HepG2 (cell line): ENCODE data around the gene SPIRE1. TPM values are rescaled to one million over a fixed set of nuclear protein-coding genes. Genes with fewer than 3 reads are reported as not detected.

Source experiments
- ATAC-seq: fragments of 200-7000 bp; cut with Tn5 transposase; 3 replicates; pipeline ENCODE4 v1.9.1; 2020; ENCODE audit warnings: mild to moderate bottlenecking, moderate library complexity
- BruUV-seq: library from RNA; stranded (reverse); fragments of 400-500 nt; replicated peaks from 2 replicates; lab custom pipeline; 2021; lab: Mats Ljungman, UMichigan
- CTCF ChIA-PET: fragments of 300-600 bp; formaldehyde crosslinking; extraction: SDS; loops from one replicate; lab custom pipeline; 2021; ENCODE audit warnings: low total read pairs, inconsistent platforms, low intra/inter-chr PET ratio; lab: Yijun Ruan, JAX
- POLR2A ChIA-PET: fragments of 350-600 bp; sonication (Branson Sonifier 250); formaldehyde crosslinking; loops from one replicate; lab custom pipeline; 2020; ENCODE audit warnings: antibody characterized with exemption, inconsistent platforms; lab: Yijun Ruan, JAX
- DNase-seq: peaks from one replicate; pipeline ENCODE4 v3.0.0-alpha.2; 2015; ENCODE audit warnings: low spot score
- FAIRE-seq: peaks from 3 replicates; lab custom pipeline; 2011; peaks lifted over from hg19 to GRCh38; lab: Jason Lieb, UNC
- H2AFZ ChIP-seq: one replicate; pipeline ENCODE4 v1.6.1; 2011; ENCODE audit warnings: low read length, inconsistent platforms
- H3K27ac ChIP-seq: fragments of 300-600 bp; 3 replicates; pipeline ENCODE4 v1.8.0; 2011; ENCODE audit warnings: mixed run types, mild to moderate bottlenecking, mixed read lengths, low read length, inconsistent platforms; ENCODE audit not compliant: insufficient read depth; ENCODE audit errors: extremely low read length
- H3K27me3 ChIP-seq, 2 experiments: fragments of 200-600 bp in 1 of 2; 2 replicates in 1 of 2; 3 replicates in 1 of 2; pipeline versions ENCODE4 v1.6.0 to v1.8.0; 2011; ENCODE audit warnings: low read length in 2 of 2, mild to moderate bottlenecking in 2 of 2, moderate library complexity in 2 of 2, inconsistent platforms in 1 of 2; ENCODE audit not compliant: insufficient read depth in 2 of 2, control insufficient read depth in 1 of 2
- H3K36me3 ChIP-seq, 2 experiments: fragments of 200-600 bp in 1 of 2; replicated peaks in 1 of 2; 2 replicates in 1 of 2; 3 replicates in 1 of 2; pipeline versions ENCODE4 v1.5.1 to v1.8.0; 2011; ENCODE audit warnings: low read length in 2 of 2, inconsistent platforms in 1 of 2; ENCODE audit not compliant: insufficient read depth in 2 of 2, control insufficient read depth in 1 of 2
- H3K4me1 ChIP-seq: 2 replicates; pipeline ENCODE4 v1.5.1; 2012; ENCODE audit warnings: low read length, inconsistent platforms; ENCODE audit not compliant: insufficient read depth
- H3K4me2 ChIP-seq: 2 replicates; pipeline ENCODE4 v1.6.0; 2011; ENCODE audit warnings: low read depth, low read length, inconsistent platforms
- H3K4me3 ChIP-seq, 3 experiments: fragments of 200-600 bp in 1 of 3; sonication (generic), shearing (Covaris generic) in 1 of 3; replicated peaks in 1 of 3; 2 replicates each; pipeline ENCODE4 v1.5.1; 2011 to 2016; ENCODE audit warnings: low read length in 3 of 3, inconsistent platforms in 2 of 3, low read depth in 2 of 3, mild to moderate bottlenecking in 2 of 3, control low read depth in 1 of 3, mixed read lengths in 1 of 3; ENCODE audit not compliant: insufficient read depth in 1 of 3
- H3K79me2 ChIP-seq: one replicate; pipeline ENCODE4 v1.6.1; 2011; ENCODE audit warnings: low read length, inconsistent platforms; ENCODE audit not compliant: insufficient read depth
- H3K9ac ChIP-seq: 2 replicates; pipeline ENCODE4 v1.6.0; 2011; ENCODE audit warnings: mild to moderate bottlenecking, low read depth, low read length, inconsistent platforms; ENCODE audit not compliant: insufficient read depth
- H3K9me3 ChIP-seq: 2 replicates; pipeline ENCODE4 v1.5.1; 2012; ENCODE audit warnings: mild to moderate bottlenecking, low read length
- H4K20me1 ChIP-seq: 2 replicates; pipeline ENCODE4 v1.6.0; 2011; ENCODE audit warnings: inconsistent platforms, mild to moderate bottlenecking, low read length, moderate library complexity; ENCODE audit not compliant: insufficient read depth
- HDAC2 ChIP-seq: sonication (generic); formaldehyde crosslinking; IDR thresholded peaks from 2 replicates; pipeline ENCODE4 v1.4.0; 2020; ENCODE audit warnings: missing genetic modification reagents
- NR2F6 ChIP-seq, 2 experiments: IDR thresholded peaks; 2 replicates each; pipeline ENCODE4 v1.6.1; 2016; ENCODE audit warnings: antibody characterized with exemption in 1 of 2, mild to moderate bottlenecking in 1 of 2
- PHF21A ChIP-seq: sonication (generic); formaldehyde crosslinking; IDR thresholded peaks from 2 replicates; pipeline ENCODE4 v1.5.0; 2020; ENCODE audit warnings: mild to moderate bottlenecking, missing genetic modification reagents
- ZBTB1 ChIP-seq: sonication (generic); formaldehyde crosslinking; IDR thresholded peaks from 2 replicates; pipeline ENCODE4 v1.4.0; 2020; ENCODE audit warnings: missing genetic modification reagents, borderline replicate concordance
- ZNF264 ChIP-seq: sonication (generic); formaldehyde crosslinking; IDR thresholded peaks from 2 replicates; pipeline ENCODE4 v1.4.0; 2020; ENCODE audit warnings: missing genetic modification reagents
- ZNF570 ChIP-seq: sonication (generic); formaldehyde crosslinking; IDR thresholded peaks from 2 replicates; pipeline ENCODE4 v1.4.0; 2020; ENCODE audit warnings: mild to moderate bottlenecking, missing genetic modification reagents, borderline replicate concordance
- ZNF619 ChIP-seq: sonication (generic); formaldehyde crosslinking; IDR thresholded peaks from 2 replicates; pipeline ENCODE4 v1.4.0; 2020; ENCODE audit warnings: mild to moderate bottlenecking, missing genetic modification reagents
- WGBS: methylation state at CpG from one replicate; pipeline ENCODE4 v1.1.6; 2017; ENCODE audit warnings: low lambda C conversion rate; 5-methylcytosine and 5-hydroxymethylcytosine counted together
- in situ Hi-C: cut with HindIII; loops from 2 replicates; pipeline ENCODE4 v1.10.0; 2017; ENCODE audit warnings: low pct_unique_long_range_greater_than_20kb; ENCODE audit not compliant: extremely low pct_ligation_motif_present
- intact Hi-C: fragments of 100-400 bp; cut with micrococcal nuclease; formaldehyde crosslinking; loops from one replicate; pipeline ENCODE4 v1.10.0; 2022; ENCODE audit not compliant: unreplicated experiment
- polyA plus RNA-seq, 8 experiments: library from polyadenylated mRNA; depleted of rRNA in 3 of 8; stranded (reverse) in 7 of 8; unstranded in 1 of 8; fragments of >200 nt; fragmentation: Illumina TruSeq in 4 of 8; extraction: Trizol in 4 of 8; gene quantifications; 2 replicates each; pipeline versions ENCODE4 v1.2.1 to v1.2.3, GENCODE V29; 2011 to 2016; ENCODE audit warnings: low read depth in 4 of 8, missing spikeins in 1 of 8, mixed read lengths in 1 of 8; ENCODE audit not compliant: insufficient read depth in 1 of 8
- total RNA-seq, 5 experiments: library from RNA; depleted of rRNA; stranded (reverse); fragments of >200 nt; fragmentation: Illumina TruSeq; extraction: Trizol; gene quantifications; 2 replicates each; pipeline ENCODE4 v1.2.3, GENCODE V29; 2016; ENCODE audit warnings: low read depth in 1 of 5
- TF ChIP-seq, protein P1 (sequence below): sonication (generic); formaldehyde crosslinking; IDR thresholded peaks from 2 replicates; pipeline ENCODE4 v1.4.0; 2020; ENCODE audit warnings: mild to moderate bottlenecking, missing genetic modification reagents
- TF ChIP-seq, protein P2 (sequence below): sonication (generic); formaldehyde crosslinking; IDR thresholded peaks from 2 replicates; pipeline ENCODE4 v1.4.0; 2020; ENCODE audit warnings: missing genetic modification reagents, mild to moderate bottlenecking, borderline replicate concordance

The SPIRE1 gene
- total and polyA plus RNA-seq, 2 of the 13 experiments (the other 11 are each of a cell fraction or from before 2014, with no cell fraction given): 9.9 to 21.3 TPM

DNA sequence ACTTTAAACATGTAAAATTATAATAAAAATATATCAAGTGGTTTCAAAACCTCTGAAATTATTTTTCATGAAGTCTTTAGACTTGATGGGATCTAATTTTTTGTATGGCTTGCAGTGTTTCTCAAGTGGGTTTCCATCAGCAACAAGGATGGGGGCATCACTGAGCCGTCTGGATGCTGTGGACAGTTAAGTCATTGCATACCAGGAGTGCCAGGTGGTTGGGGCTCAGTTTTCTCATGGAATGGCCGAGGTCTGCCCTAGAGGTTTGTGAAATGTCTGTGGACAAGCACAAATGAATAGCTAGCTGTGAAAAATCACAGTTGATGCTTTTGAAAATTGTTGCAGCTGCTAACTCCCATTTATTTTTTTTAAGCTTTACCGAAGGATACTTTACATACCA, 248.4 kb downstream of the SPIRE1 start:
- H3K27ac ChIP-seq: no peak overlapping the region
- 25% methylated on average over 3 of the region's 3 CpGs for WGBS
- intact Hi-C loops: no loop called here
- no peak overlapping the region for H3K4me2 ChIP-seq
- H3K36me3 ChIP-seq: no peaks in the 10 kb centered on the region
- TF ChIP-seq, protein P1, sequence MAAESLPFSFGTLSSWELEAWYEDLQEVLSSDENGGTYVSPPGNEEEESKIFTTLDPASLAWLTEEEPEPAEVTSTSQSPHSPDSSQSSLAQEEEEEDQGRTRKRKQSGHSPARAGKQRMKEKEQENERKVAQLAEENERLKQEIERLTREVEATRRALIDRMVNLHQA (CRISPR knock-in tag): no peak
- TF ChIP-seq ZNF264: no peak
- TF ChIP-seq HDAC2 (CRISPR knock-in tag): no peak
- TF ChIP-seq, all 625 proteins: peak for 0
- DNase-seq (no peak), FAIRE-seq (no peak), ATAC-seq (no peak)
- Histone ChIP-seq H3K79me2 (no peaks in the 10 kb centered on the region), H4K20me1 (no peaks in the 10 kb centered on the region), H3K27me3 (peaks cover 0 to 11% of the 10 kb centered on the region in 2 experiments; a peak in 2 of 5 replicates), H3K9me3 (no peaks in the 10 kb centered on the region), H3K9ac (no peak overlapping the region), H2AFZ (no peak overlapping the region), H3K4me1 (peaks cover 48% of the 10 kb centered on the region), H3K4me3 (no peak overlapping the region)
- ChIA-PET POLR2A (interaction anchor here (0.9 kb wide), 1 partner anchor 12 kb away, joined by 3 read pairs; no protein-coding TSS in a partner anchor), CTCF (no interaction called here)
- in situ Hi-C loops: no loop called here
- BruUV-seq: no TSS peak

DNA sequence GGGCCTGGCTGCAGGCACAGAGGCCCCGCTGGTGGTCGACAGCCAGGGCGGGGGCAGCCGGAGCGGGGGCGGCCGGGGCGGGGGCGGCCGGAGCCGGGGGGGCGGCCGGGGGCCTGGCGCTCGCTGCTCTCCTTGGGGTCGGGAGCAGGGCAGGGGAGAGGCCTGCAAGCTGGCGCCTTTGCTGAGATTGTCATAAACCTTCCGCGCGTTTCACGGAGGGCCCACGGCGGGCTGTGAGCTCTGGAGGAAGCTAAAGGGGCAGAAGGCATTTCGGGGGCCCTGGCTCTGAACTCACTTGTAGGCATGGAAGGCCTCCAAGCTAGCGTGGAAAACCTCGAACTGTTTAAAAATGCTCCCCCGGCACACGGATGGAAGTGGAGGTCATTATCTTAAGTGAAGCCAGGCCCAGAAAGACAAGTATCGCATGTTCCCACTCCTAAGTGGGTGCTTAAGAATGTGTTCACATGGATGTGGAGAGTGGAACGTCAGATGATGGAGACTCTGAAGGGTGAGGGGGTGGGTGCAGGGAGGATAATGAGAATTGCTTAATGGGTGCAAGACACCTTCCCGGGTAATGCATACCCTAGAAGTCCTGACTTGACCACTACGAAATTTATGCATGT, 249.5 kb downstream of the SPIRE1 start:
- no peak overlapping the region for H3K27ac ChIP-seq
- DNase-seq (no peak), FAIRE-seq (no peak), ATAC-seq (no peak)
- no peak overlapping the region for H3K9ac ChIP-seq
- intact Hi-C loops: no loop called here
- H3K79me2 ChIP-seq: no peaks in the 10 kb centered on the region
- TF ChIP-seq ZNF619 (CRISPR knock-in tag): no peak
- no peak for TF ChIP-seq PHF21A (CRISPR knock-in tag)
- TF ChIP-seq, protein P2, sequence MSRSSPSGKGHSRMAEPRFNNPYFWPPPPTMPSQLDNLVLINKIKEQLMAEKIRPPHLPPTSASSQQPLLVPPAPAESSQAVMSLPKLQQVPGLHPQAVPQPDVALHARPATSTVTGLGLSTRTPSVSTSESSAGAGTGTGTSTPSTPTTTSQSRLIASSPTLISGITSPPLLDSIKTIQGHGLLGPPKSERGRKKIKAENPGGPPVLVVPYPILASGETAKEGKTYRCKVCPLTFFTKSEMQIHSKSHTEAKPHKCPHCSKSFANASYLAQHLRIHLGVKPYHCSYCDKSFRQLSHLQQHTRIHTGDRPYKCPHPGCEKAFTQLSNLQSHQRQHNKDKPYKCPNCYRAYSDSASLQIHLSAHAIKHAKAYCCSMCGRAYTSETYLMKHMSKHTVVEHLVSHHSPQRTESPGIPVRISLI (CRISPR knock-in tag): no peak
- no peak for TF ChIP-seq ZBTB1 (CRISPR knock-in tag)
- no peak for TF ChIP-seq NR2F6 (IDR thresholded peaks at IDR 0.05)
- TF ChIP-seq NR2F6 (CRISPR knock-in tag; IDR thresholded peaks at IDR 0.05): no peak
- TF ChIP-seq ZNF570 (CRISPR knock-in tag): no peak
- TF ChIP-seq, all 625 proteins: peak for 0
- CTCF ChIA-PET: no interaction called here
- Histone ChIP-seq H3K4me1 (peaks cover 49% of the 10 kb centered on the region), H4K20me1 (no peaks in the 10 kb centered on the region), H3K36me3 (no peaks in the 10 kb centered on the region), H3K27me3 (peaks cover 0 to 11% of the 10 kb centered on the region in 2 experiments; a peak in 2 of 5 replicates), H3K9me3 (no peaks in the 10 kb centered on the region), H3K4me2 (no peak overlapping the region), H2AFZ (no peak overlapping the region), H3K4me3 (no peak overlapping the region)
- POLR2A ChIA-PET: no interaction called here
- BruUV-seq: no TSS peak
- in situ Hi-C loops: no loop called here
- 58% methylated on average over 26 of the region's 32 CpGs for WGBS
